HG03135 (cell line): ENCODE measurements around the gene BPGM.

Source experiments
- ATAC-seq: cut with Tn5 transposase; IDR thresholded peaks from one replicate; pipeline ENCODE4 v1.9.1; 2021; ENCODE audit warnings: mild to moderate bottlenecking, moderate library complexity; ENCODE audit not compliant: unreplicated experiment

BPGM gene

DNA sequence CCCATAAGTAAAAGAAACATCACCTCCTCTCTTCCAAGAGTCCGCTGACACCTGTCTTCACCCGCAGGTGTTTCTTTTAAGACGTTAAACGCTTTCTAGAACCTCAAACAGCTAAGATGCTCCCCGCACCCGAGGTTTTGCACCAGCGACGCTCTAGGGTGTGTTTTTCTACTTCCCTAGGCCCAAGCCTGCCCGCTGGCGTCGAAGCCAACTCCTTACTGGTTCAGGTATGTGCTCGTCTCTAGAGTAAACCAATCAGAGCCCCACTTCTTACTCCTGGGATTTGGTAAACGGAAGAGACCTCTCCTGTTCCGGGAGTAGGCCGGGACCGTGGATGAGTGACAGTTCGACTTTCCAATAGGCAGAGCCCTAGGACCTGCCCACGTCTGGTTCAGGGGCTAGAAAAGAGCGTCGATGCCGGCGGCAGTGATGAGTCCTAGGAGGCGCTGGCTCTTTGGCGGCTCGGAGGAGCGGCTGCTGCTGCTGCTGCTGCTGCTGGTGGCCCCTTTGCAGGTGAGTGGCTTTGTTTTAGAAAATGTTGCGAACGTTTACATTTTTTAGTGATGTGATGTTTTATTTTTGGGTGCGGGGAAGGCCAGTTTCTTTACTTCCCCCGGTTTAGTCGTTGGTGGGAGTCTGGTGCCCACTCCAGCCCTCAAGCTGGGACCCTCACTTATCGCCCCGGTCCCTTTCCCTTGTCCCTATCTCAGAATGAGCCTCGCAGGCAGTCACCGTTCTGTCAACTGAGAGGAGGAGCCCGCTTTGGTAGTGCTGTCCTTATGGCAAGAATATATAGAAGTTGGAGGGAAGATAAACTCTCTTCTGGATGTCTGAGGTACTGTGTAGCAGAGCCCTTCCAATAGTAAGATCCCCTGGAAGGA, at the start of gene BPGM:
TSS of gene BPGM (plus strand) at position 429 of the 881 bp plus-strand sequence. CDS start 14,655 bp downstream, outside the sequence.
- ATAC-seq, result peak; percentile 98

GRCh38 chr7:134599371-134599770, 47.3 kb upstream of the BPGM start:
- no peak for ATAC-seq

DNA sequence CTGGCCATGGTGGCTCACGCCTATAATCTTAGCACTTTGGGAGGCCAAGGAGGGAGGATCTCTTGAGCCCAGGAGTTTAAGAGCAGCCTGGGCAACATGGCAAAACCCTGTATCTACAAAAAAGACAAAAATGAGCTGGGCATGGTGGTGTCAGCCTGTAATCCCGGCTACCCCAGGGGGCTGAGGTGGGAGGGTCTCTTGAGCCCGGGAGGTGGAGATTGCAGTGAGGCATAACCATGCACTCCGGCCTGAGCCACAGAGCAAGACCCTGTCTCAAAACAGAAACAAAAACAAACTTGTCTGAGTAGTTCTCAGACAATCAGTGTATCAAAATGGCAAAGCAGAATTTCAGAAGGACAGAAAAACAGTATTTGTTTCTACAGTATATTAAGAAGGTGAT, 45.2 kb upstream of the BPGM start:
- ATAC-seq, result no peak

GRCh38 chr7:134602881-134603451, 43.7 kb upstream of the BPGM start:
- ATAC-seq, result no peak

DNA sequence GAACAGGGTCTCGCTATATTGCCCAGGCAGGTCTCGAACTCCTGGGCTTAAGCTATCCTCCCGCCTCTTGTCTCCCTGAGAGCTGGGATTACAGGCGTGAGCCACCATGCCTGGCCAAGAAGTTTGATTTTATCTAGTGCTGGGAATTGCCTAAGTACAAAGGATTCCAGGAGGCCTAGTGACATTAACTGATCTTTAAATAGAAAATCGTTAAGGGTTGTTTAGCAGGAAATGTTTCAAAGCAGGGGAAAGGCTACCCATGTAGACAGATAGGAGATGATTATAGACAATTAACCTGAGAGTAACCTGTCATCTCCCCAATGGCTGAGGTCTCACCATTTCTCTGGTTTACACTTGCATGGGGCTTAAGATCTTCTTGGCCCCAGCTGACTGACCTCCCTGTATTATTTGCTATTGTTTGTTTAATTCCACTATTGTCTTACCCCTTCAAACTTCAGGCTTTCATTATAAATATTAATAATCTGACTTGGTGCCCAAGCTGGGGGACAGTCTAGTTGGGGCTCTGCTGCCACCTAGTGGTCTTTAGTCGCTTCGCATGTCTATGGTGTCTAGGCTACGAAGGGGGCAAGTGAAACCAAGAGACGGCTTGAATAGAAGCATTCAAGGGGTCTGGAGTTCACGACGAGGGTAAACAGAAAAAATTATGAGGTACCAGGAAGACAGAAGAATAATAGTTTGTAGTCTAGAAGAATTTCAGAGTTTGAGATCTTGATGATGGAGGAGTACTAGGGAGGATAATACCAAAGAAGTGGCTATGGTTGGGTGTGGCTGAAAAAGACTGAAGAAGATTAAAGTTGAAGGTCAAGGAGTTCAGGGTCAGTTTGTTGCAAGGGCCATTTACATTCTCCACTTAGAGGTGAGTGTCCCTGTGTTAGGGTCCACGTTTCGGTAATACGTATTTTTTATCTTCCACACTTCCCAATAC, 40.4 kb upstream of the BPGM start:
- peak; percentile 86 for ATAC-seq

- no peak for ATAC-seq
These were observed 35.0 kb upstream of the BPGM start for GRCh38 chr7:134611611-134612151.

DNA sequence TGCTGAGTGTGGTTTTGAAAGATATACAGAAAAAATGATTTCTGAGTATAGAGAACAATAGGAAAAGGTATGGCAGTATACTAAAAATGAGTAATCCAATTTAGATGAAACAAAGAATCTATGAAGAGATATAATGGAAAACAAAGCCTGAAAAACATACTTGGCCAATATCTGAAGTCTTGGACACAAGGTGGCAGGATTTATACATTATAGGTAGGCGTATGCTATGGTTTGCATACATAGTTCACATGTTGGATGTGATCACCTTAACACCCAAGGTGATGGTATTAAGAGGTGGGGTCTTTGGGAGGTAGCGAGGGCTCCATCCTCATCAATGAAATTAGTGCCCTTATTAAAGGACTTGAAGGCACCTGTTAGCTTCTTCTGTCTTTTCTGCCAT, 34.5 kb upstream of the BPGM start:
- no peak for ATAC-seq

DNA sequence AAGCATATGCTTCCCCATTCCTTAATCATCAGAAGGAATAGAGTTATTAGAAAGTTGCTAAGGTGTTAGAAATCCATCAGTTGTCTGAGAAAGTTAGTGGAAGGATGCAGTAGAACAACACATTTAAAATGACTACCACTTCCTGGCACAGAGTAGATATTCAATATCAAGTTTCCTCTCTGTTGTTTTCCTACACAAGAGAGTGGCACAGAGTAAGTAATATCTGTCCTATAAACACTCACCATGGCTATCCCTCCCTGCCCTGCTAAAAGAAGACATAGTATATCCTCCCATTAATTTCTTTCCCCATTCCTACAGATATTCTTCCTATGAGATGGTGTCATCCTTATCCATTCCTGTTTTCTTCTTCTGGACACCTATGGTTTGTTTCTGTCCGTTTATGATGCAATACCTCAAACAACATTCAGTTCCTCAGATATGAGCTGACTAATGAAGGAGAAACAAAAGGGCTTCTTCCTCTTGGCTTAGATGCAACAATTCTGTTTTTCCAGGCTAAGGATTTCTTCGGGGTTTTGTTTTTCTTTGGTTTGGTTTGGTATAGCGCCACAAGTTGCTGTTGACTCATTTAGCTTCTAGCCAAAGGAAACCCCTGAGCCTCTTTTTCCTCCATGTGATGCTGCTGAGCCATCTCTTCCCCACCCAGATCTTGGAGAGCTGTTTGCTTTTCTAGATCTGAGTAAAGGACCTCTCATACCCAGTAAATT, 32.9 kb upstream of the BPGM start:
- no peak for ATAC-seq

DNA sequence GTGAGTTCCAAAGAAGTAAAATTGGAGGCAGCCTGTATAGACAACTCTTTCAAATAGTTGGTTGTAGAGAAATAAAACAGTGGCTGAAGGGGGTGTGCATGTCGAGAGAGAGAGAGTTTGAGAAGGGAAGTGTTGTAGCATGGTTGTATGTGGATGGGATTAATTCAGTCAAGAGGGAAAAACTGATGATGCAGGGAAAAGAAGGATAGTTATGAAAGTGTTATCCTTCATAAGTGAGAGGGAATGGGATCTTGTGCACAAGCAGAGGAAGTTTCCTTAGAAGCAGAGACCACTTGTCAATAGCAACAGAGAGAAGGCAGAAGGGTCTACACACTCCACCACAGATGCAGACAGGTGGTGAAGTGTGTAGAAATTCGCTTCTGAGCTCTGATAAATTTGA, 30.0 kb upstream of the BPGM start:
- no peak for ATAC-seq

DNA sequence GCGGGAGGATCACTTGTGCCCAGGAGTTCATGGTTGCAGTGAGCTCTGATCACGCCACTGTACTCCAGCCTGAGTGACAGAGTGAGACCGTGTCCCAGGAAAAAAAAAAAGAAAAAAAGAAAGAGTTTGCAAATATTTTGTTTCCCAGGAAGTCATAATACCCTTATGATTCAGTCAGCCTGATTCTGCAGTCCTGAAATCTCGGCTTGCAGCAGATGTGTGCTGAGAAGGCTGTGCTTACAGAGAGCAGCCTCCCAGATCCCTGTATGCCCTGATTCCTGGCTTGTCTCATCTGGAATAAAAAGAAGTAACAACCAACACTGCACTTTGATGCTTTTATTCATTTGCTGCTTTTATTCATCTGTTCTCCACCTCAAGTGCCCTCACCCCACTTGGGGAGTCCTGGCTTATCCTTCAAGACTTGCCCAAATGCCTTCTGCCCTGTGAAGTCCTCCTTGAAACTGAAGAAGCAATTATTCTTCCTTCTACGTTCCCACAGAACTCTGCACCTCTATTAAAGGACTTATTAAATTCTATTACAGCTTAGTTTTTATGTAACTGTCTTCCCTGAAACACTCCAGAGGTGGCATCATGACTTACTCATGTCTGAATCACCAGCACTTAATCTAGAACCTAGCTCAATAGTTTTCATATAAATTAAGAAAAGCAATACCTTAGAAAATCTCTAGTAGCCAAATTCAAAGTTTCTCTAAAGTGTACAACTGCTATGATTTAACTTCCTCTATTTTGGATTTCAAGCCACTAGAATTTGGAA, 27.7 kb upstream of the BPGM start:
- ATAC-seq, result no peak

- no peak for ATAC-seq
These were observed 26.9 kb upstream of the BPGM start for GRCh38 chr7:134619627-134620331.

DNA sequence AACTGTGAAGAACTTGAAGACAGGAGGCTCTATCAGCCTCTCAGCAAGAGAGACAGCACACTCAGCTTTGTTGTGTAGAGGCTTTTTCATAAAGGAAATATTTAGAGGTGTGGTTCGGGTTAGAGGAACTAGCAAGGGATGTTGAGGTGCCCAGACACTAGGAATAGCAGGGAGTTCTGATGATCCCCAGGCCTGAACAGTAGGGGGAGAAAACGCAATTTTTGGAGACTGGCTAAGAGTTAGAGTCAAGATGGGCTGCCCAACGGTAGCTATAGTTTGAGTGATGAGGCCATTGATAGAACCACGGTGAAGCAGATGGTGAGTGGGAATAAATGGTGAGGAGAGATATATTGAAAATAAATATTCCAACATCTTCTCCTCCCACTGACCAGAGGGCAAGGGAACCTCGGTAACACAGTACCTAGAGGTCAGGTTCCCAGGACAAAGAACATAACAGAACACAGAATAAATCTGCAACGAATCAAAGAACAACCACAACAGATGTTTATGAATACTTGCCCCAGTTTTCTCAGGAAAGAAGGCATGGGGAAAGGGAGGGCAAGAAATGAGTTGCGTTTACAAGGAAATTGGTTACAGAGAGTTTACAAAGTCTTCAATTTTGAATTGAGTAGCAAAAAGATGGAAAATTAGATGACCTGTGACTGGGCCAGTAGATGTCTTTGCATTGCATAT, 24.2 kb upstream of the BPGM start:
- no peak for ATAC-seq

DNA sequence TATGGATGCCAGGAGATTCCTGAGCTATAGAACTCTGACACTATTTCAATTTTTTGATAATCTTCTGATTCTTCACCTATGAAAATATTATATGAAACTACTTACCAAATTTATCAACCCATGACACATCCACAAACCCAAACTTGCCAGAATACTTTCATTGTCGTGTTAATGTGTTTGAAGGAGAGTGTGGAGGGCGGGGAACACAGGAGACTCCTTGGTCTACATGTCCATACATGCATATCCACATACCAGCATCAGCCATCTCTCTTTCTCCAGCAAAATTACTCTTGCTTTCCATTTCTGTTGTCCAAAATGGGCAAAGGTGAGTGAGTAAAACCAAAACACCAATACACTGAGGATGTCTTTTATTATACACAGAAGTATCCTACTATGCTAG, 23.5 kb upstream of the BPGM start:
- ATAC-seq, result no peak

DNA sequence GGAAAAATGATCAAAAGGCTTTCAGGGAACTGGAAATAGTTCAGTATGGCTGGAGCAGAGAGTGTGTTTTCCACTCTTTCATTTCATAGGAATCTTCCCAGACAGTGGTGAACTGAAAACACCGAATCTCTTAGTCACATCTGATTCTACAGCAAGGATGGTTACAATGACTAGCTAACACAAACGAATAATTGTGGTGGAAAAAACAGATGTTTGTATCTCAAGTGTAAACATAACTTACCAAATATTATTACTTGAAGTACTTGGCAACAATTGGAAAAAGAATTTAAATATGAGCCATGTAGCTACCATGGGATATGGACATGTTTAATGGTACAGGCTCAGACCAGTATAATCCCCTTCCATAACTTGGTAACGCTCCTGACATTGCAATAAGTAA, 21.1 kb upstream of the BPGM start:
- ATAC-seq, result no peak

- no peak for ATAC-seq
These were observed 19.4 kb upstream of the BPGM start for GRCh38 chr7:134627109-134627774.

DNA sequence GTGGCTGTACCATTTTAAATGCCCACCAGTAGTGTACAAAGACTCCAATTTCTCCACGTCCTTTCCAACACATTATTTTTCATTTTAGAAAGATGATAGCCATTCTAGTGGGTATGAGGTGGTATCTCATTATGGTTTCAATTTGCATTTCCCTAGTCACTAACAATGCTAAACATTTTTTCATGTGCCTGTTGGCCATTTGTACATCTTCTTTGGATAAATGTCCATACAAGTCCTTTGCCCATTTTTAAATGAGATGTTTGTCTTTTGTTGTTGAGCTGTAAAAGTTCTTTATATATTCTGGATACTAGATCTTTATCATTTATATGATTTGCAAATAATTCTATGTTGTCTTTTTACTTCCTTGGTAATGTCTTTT, 18.9 kb upstream of the BPGM start:
- no peak for ATAC-seq

- no peak for ATAC-seq
These were observed 17.2 kb upstream of the BPGM start for GRCh38 chr7:134629445-134629844.

DNA sequence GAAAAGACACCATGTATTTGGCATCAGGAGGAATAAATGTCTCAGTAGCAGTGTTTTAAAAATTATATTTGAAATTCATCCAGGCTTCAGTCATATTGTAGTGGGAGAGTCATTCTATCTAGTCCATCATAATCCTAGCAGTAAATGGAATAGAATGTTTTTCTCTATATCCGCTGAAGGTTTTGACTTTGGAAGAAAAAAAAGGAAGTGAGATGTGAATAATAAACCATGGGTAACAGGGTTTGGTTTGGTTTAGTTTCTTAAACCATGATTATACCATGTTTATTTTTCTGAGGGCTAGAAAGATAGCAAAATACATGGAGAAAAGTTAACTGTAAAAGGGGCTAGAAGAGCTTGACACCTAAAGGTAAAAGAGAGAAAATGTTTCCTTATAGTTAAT, 16.4 kb upstream of the BPGM start:
- ATAC-seq, result no peak
